Stimulated activated CD8-positive, alpha-beta memory T cell treated with anti-CD3 and anti-CD28 coated beads, Interleukin-7, amount 100 ng/mL, for 1 hour (primary cell): Measurements from ENCODE around the gene AGO4.
"Not testable (repeated sequence)": the region's sequence is repeated elsewhere in the genome, so short reads cannot be mapped to it uniquely, and the experiment has no call there.

ENCODE experiments used
- DNase-seq, 2 donors: peaks; one replicate each; pipeline ENCODE4 v3.0.0-alpha.2; 2020; ENCODE audit warnings: low read depth in 2 of 2

Gene AGO4

DNA sequence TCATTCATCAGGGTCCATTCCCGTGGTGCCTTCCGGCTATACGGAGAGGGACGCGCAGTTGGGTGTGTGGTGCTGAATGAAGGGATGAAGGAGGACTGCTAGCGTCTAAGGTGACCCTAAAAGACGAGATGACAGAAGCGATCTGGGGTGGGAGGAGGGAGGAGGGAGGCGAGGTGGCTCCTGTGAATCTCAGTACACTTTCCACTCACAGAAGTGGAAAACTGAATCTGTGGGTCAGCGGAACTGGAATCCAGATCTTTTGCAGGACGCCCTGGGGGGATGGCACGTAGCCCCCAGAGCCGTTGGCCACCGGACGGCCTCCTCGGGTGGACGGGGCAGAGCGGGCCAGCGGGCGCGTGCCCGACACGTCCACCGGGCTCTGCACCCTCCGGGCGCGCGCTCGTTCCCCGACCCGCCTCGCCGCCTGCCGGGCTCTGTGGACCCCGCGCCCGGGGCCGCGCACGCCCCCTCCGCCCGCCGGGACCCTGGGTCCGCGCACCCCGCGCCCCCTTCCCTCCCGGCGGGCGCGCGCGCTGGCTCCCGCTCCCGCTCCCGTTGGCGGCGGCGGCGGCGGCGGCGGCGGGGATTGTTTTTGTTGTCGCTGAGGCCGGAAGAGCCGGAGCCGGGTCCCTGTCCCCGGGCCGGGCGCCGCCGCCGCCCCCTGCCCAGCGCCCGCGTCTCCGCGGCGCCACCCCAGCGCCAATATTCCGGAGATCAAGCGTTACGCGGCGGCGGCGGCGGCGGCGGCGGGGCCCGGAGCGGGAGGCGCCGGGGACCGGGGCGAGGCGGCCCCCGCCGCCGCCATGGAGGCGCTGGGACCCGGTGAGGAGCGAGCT is at the start of gene AGO4:
TSS of gene AGO4 (plus strand) at position 403 of the 836 bp plus-strand sequence. CDS start at position 804, 401 bp downstream.
- DNase-seq, result no peak

DNA sequence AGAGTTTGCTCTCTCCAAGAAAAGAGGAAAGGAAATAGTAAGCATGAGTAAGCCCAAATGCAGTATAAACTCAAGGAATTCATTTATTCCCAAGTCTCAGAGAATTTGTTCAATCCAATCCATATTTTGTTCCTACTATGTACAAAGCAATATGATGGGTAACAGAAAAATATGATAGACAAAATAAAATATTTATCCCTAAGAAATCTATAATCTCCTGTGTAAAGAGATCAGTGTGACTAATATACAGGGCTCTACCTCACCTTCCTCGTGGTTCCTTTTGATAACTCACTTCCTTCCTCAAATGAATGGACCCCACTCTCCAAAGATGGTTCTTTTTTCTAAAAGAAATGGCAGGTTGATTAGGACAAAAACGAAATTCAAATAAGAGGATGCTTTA is 45.7 kb upstream of the AGO4 start:
- no peak for DNase-seq

DNA sequence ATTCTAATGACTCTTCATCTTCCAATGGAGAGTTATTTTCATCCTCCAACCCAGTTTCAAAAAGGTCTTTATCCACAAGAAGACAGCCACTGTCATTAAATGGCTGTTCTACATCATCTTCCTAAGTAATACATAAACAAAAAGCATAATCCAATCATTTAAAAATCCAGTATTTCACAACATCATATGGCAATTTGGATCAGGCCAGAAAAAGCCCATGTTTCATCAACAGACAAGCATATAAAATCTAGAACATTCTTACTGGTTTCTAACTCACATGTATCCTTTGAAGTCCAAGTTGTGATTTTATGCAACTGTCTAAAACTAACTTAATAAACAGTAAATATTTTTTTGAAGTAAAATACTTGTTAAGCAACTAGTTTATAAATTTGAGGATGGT is 44.6 kb upstream of the AGO4 start:
- no peak for DNase-seq

DNA sequence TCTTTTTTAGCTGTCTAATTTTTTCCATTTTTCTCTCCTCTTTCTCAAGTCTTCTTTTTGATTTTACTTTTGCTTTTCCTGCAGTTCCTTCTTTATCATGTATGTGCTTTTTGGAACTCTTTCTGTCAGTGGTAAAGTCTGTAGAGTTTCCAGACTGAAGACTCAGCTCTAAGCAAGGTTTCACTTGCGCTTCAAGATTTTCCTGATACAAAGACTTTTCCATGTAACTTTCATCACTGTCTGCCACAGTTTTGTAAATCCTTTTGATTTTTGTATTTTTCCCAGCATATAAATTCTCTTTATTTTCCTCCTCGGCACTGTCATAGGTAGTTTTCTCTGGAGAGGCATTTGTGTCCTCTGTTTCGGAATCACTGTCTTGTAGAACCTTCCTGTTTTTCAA is 43.5 kb upstream of the AGO4 start:
- no peak for DNase-seq

DNA sequence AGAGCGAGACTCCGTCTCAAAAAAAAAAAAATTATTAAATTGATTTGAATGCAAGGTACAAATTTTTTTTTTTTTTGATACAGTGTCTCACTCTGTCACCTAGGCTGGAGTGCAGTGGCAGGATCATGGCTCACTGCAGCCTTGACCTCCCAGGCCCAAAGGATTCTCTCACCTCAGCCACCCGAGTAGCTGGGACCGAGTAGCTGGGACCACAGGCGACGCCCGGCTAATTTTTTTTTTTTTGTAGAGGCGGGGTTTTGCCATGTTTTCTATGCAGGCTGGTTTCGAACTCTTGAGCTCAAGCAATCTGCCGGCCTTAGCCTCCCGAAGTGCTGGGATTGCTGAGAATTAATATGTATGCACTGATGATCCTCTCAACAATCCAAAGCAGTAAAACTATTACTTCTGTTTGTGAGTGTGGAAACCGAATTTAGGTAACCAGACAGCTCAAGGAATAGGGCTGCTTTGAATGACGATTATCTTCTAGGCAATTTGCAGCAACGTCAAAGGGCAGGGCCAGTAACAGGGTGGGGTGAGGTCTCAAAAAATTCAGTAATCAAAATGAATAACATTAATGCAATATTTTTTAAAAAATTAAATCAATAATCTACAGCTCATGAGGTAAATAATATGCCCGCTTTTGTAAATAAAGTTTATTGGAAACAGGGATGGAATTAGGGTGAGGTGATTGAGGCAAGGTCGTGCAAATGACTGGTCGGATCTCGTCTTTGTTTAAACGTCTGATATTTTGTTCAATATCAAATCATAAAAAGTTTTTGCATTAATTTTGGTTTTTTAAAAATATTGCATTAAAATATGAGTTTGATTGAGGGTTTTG is 39.2 kb upstream of the AGO4 start:
- no peak for DNase-seq

DNA sequence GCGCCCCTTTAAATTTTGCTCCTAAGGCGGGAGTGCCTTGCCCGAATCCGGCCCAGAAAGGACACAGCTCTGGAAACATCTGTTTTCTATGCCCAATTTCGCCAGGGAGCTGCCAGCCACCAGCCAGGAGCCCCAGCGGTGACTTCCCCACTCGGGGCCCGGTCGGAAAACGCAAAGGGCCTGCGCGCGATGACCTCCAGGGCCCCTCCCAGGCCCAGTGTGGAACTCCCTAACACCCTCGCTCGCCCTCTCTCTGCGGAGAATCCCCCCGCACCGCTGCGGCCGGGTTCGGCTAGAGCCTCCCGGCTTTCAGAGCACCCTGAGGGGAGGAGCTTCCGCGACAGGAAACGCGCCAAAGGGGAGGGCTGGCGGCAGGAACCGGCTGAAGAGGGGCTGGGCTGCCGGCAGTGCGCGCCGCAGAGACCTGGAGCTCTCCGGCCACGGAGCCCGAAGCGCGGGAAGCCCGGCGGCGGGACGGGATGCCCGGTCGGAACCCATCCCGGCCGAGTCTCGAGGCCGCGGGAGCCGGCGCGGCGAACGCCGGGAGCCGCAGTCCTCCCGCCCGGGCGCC is 38.5 kb upstream of the AGO4 start:
- peak; percentile 53 to 59 for DNase-seq

DNA sequence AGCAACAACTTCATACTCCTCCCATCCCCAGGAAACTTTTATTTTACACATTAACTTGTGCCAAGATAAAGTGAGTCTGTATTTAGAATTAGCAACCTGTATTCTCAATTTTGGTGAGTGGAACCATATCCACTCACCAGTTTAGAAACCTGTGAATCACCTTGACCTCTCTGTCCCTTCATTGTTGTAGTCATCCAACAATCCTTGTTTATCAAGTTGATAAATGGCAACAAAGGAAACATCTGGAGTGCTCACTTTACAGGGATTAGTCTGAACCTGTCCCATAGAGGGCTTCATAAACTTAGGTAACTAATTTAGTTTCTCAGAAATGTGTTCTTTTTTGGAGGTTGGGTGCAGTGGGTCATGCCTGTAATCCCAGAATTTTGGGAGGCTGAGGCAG is 34.1 kb upstream of the AGO4 start:
- no peak for DNase-seq

DNA sequence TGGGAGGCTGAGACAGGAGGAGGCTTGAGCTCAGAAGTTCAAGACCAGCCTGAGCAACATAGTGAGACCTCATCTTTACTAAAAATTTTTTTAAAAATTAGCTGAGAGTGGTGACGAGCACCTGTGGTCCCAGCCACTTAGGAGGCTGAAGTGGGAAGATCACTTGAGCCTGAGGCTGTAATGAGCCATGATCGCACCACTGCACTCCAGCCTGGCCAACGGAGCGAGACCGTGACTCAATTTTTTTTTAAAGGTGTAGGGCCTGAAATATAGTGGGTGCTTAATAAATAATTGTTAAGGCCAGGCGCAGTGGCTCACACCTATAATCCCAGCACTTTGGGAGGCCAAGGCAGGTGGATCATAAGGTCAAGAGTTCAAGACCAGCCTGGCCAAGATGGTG is 31.6 kb upstream of the AGO4 start:
- DNase-seq, result not testable (repeated sequence)

DNA sequence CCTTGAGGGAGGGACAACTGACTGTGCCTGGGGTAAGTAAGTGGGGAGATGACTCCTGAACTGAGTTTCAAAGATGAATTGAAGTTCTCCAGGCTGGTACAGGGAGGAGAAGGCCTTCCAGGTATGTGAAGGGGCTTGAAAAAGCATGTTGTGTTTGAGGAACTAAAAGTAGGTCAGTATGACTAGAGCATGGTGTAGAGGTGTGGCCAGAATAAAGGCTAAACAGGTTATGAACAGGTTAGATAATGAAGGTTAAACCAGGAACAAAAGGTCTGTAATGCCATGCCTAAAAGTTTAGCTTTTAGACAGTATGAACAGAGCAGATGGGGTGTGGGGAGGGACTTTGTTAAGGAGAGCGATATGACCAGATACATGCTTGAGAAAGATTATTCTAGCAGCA is 30.7 kb upstream of the AGO4 start:
- DNase-seq, result no peak

DNA sequence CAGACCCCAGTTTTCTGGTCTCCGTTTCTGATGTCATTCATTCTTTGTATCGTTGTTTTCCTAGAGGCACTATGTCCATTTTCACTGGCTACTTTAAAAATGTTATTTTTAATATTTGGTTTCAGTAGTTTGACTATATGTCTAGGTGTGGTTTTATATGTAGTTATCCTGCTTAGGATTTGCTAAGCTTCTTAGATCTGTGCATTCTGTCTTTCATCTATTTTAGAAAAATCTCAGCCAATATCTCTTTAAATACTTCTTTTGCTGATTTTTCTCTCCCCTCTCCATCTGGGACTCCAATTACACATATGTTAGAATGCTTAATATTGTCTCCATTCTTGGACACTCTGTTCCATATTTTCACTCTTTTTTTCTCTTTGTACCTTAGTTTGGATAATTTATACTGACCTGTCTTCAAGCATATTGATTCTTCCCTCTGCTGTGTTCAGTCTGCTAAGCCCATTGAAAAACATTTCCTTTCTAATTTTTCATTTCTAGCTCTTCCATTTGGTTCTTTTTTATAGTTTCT is 24.7 kb upstream of the AGO4 start:
- DNase-seq, result no peak

DNA sequence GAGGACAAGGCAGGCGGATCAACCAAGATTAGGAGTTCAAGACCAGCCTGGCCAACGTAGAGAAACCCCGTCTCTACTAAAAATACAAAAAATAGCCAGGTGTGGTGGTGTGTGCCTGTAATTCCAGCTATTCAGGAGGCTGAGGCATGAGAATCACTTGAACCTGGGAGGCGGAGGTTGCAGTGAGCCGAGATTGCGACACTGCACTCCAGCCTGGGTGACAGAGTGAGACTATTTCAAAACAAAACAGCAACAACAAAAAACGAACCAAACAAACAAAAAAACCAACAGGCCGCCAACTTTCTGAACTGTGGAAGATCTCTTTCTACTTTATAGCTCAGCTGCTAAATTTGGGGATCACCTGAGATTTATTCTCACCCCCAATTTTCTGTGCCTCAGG is 23.5 kb upstream of the AGO4 start:
- not testable (repeated sequence) for DNase-seq

DNA sequence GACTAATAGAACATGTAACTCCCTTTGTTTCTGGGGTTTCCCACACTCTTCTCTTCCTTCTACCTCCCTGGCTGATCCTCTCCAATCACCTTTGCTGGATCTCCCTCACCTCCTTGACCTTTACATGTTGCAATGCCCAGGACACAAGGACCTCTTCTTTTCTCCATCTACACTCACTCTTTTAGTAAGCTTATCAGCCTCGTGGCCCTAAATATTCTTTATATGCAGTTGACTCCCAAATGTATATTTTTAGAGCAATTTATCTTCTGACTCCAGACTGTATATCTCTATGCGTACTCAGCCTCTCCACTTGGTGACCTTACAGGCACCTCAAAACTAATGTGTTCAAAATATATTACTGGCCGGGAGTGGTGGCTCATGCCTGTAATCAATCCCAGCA is 19.7 kb upstream of the AGO4 start:
- DNase-seq, result no peak

DNA sequence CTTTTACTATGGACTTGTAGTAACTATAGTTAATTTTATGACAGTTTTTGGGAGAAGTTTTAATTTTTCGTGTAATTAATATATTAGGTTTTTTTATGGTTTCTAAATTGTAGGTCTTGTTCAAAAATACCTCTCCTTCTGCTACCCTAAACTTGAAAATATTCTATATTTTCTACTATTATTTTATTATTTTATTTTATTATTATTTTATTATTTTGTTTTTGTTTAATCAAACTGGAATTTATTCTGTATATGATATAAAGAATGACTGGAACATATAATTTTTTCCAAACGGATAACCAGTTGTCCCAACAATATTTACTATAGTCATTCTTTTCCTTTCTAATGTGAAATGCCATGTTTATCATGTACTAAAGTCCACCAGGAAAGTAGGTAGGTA is 17.1 kb upstream of the AGO4 start:
- no peak for DNase-seq

DNA sequence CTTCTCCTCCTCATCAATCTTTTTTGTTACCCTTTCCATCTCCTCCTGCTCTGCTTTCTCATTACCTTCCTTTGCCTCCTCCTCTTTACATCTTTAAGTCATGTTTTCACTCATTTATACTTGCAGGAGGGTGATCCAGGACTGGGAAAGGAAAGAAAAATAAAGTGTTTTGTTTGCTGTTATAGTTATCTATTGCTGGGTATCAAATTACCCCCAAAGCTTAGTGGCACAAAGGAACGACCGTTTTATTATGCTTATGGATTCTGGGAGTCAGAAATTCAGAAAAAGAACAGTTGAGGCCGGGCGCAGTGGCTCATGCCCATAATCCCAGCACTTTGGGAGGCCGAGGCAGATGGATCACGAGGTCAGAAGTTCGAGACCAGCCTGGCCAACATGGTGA is 12.5 kb upstream of the AGO4 start:
- DNase-seq, result no peak

DNA sequence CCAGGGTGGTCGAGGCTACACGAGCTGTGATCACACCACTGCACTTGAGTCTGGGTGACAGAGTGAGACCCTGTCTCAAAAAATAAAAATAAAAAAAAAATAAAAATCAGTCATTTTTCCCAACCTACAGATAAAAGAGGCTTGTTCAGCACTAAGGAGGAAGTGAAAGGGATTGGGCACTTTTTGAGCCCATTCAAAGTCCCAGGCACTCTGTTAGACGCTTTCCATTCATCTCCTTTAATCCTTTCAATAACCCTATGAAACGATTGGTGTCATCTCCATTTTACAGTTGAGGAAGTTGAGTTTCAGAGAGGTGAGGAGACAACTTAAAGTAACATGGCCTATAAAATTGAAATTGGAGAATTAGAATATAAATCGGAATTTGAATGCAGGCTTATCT is 10.4 kb upstream of the AGO4 start:
- no peak for DNase-seq

DNA sequence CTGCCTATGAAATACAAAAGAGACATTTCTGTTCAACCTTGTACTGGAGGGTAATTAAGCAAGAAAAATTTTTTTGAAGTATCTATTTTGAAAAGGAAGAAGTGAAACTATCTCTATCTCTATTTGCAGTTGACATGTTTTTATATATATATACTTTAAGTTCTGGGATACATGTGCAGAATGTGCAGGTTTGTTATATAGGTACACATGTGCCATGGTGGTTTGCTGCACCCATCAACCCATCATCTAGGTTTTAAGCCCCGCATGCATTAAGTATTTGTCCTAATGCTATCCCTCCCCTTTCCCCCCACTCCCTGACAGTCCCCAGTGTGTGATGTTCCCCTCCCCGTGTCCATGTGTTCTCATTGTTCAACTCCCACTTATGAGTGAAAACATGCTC is 9.8 kb upstream of the AGO4 start:
- not testable (repeated sequence) for DNase-seq

DNA sequence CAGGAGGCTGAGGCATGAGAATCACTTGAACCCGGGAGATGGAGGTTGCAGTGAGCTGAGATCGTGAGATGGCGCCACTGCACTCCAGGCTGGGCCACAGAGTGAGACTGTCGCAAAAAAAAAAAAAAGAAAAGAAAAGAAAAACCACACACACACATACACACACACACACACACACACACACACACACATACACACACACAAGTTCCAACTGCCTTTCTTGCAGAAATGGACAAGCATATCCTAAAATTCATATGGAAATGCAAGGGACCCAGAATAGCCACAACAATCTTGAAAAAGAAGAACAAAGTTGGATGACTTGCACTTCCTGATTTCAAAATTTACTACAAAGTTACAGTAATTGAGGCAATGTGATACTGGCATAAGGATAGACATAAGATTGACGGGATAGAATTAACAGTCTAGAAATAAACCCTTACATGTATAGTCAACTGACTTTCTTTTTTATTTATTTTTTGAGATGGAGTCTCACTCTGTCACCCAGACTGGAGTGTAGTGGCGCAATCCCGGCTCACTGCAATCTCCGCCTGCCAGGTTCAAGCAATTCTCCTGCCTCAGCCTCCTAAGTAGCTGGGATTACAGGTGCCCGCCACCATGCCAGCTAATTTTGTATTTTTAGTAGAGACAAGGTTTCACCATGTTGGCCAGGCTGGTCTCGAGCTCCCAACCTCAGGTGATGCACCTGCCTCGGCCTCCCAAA is 7.5 kb upstream of the AGO4 start:
- not testable (repeated sequence) for DNase-seq

DNA sequence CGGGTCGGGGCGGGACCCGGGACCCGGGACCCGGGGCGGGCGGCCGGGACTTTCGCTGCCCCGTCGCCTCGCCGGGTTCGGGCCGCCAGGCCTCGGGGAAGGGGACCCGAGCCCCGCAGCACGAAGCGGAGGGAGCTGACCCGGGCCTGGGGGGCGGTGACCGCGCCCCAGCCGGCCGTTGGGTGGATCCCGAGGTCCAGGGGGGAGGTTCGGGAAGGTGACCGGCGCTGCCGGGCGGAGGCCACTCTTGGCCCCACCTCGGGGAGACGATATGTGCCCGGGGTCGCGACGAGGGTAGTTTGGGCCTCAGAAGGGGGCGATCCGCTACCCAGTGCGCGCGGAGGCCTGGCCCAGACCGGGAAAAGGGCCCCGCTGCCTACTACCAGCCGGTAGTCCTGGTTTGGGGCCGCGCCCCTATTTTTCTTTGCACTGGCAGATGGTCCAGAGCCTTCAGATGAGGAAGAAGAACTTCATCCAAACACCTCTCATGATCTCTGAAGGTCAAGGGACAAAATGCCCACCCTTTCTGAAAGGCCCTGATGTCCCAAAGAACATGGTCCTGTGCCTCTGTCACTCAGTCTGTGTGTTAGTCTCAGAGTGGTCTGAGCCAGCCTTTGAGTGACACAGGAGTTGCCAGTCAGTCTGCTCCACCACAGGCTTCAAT is 766 bp downstream of the AGO4 start:
- DNase-seq, result no peak

DNA sequence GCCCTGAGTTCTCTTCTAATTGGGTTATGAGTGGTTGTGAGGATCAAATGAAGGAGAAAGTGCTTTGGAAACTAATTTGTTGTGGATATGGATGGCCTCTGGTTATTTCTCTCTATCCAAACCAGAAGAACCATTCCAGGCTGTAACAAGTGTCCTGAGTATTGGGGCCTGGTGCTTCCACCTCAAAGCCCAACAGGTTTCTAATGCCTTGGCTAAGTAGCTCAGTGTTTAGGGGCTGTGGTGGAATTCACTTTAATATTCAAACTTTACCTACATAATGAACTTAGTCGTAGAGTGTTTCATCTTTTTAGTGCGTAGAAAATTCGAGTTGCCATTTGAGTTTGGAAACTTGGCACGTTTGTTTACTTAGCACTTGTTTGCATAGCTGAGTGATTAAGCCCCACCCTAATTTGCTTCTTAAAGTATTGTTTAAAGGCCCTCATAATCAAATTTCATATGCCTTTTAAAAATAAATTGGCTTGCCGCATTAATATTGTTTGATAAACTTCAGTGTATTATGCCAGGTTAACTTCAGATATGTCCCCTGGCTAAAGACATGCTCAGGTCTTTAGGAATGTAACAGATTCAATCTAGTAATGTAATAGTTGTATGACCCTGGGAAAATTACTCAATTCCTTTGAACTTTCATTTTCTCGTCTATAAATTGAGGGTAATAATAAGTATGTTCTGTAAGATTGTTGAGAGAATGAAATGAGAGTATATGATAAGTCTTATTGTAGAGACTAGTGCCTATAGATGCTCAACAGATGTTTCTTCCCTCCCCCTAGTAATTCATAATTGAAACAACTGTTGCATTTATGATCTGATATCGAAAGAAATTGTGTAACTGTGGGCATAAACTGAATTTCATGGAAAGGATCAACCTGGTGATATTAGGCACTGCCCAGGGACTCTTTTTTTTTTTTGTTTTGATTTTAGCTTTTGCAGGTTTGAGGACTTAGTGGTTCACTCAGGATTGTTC is 1.6 kb downstream of the AGO4 start:
- DNase-seq, result no peak
